Fibroblast of pulmonary artery (primary cell): ENCODE measurements around the gene ABCD1.

Source experiments
- DNase-seq: peaks from one replicate; pipeline ENCODE4 v3.0.0-alpha.2; 2010; ENCODE audit warnings: low read depth
- H3K4me3 ChIP-seq: replicated peaks from 2 replicates; pipeline ENCODE4 v1.5.1; 2011; ENCODE audit warnings: low read depth, mild to moderate bottlenecking, control low read depth, low read length, moderate library complexity
- TF ChIP-seq, protein P1 (sequence below): IDR thresholded peaks from 2 replicates; pipeline ENCODE4 v1.5.1; 2011; ENCODE audit warnings: mild to moderate bottlenecking, control low read depth, low read length, inconsistent platforms; ENCODE audit errors: missing control alignments

The ABCD1 gene

DNA sequence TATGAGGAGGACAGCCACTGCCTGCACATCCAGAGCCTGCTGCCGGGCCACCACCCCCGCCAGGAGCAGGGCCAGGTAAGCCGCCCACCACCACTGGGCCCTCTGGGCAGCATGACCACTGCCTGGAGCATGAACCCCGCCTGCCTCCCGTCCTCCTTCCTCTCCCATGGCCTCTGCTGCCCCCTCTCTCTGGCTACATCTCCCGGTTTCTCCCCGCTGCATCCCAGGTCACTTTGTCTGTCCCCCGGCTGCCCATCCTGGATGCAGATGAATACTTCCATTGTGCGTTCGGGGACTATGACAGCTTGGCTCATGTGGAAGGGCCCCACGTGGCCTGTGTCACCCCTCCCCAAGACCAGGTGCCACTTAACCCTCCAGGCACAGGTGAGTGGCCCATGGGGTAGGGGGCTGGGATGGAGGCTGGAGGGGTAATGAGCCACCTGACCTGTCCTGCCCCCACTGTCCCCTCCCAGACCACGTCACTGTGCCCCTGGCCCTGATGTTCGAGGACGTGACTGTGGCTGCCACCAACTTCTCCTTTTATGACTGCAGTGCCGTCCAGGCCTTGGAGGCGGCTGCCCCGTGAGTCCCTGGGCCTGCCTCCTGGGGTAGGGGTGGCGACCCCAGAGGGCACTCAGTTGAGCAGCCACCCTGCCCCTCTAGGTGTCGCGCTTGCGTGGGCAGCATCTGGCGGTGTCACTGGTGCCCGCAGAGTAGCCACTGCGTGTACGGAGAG is 45.4 kb downstream of the ABCD1 start:
- no peak overlapping the region for H3K4me3 ChIP-seq
- DNase-seq: no peak
- TF ChIP-seq, protein P1, sequence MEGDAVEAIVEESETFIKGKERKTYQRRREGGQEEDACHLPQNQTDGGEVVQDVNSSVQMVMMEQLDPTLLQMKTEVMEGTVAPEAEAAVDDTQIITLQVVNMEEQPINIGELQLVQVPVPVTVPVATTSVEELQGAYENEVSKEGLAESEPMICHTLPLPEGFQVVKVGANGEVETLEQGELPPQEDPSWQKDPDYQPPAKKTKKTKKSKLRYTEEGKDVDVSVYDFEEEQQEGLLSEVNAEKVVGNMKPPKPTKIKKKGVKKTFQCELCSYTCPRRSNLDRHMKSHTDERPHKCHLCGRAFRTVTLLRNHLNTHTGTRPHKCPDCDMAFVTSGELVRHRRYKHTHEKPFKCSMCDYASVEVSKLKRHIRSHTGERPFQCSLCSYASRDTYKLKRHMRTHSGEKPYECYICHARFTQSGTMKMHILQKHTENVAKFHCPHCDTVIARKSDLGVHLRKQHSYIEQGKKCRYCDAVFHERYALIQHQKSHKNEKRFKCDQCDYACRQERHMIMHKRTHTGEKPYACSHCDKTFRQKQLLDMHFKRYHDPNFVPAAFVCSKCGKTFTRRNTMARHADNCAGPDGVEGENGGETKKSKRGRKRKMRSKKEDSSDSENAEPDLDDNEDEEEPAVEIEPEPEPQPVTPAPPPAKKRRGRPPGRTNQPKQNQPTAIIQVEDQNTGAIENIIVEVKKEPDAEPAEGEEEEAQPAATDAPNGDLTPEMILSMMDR: no peak

DNA sequence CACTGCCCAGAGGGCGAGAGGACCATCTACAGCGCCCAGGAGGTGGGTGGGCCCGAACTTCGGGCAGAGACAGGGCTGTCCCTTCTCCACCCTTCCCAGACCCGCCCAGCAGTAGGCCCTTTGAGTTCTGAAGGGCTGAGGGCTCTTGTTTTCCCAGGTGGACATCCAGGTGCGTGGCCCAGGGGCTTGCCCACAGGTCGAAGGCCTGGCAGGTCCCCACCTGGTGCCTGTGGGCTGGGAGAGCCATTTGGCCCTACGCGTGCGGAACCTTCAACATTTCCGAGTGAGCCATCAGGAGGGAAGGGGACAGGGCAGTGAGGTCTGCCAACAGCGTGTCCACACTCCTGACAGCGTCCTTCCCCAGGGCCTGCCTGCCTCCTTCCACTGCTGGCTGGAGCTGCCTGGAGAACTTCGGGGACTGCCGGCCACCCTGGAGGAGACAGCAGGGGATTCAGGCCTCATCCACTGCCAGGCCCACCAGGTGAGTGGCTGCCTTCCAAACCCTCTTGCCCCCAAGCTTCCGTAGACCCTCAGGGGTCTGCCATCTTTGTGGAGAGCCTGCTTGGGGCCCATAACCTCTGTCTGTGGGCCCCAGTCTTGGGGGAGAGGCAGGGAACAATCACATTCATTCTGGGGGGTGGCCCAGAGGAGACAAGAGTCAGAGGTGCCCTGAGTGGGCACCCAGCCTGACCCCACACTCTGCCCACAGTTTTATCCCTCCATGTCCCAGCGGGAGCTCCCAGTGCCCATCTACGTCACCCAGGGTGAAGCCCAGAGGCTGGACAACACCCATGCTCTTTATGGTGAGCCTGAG is 46.2 kb downstream of the ABCD1 start:
- no peak for DNase-seq
- no peak overlapping the region for H3K4me3 ChIP-seq
- TF ChIP-seq, protein P1: no peak

DNA sequence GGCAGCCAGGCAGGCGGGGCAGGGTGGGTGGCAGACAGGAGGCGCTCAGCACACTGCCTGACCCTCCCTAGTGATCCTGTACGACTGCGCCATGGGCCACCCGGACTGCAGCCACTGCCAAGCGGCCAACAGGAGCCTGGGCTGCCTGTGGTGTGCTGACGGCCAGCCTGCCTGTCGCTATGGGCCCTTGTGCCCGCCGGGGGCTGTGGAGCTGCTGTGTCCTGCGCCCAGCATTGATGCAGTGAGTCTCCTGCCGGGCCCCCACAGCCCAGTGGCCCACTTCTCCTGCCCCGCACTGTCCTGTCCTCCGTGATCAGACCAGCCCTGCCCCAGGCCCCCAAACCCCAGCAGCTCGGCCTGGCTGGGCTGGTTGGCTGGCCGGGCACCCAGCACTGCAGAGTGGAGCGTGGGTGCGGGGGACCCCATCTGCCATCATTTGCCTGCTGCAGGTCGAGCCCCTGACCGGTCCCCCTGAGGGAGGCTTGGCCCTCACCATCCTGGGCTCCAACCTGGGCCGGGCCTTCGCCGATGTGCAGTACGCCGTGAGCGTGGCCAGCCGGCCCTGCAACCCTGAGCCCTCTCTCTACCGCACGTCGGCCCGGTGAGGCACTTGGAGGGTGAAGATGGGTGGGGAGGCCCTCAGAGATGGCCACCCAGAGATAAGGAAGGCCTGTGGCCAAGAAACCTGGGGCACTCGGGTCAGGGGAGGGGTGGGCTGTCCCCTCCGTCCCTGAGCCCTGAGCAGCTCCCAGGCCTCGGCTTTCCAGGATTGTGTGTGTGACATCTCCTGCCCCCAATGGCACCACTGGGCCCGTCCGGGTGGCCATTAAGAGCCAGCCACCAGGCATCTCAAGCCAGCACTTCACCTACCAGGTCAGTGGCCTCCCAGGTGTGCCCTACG is 47.0 kb downstream of the ABCD1 start:
- no peak for DNase-seq
- H3K4me3 ChIP-seq: no peak overlapping the region
- TF ChIP-seq, protein P1: no peak

DNA sequence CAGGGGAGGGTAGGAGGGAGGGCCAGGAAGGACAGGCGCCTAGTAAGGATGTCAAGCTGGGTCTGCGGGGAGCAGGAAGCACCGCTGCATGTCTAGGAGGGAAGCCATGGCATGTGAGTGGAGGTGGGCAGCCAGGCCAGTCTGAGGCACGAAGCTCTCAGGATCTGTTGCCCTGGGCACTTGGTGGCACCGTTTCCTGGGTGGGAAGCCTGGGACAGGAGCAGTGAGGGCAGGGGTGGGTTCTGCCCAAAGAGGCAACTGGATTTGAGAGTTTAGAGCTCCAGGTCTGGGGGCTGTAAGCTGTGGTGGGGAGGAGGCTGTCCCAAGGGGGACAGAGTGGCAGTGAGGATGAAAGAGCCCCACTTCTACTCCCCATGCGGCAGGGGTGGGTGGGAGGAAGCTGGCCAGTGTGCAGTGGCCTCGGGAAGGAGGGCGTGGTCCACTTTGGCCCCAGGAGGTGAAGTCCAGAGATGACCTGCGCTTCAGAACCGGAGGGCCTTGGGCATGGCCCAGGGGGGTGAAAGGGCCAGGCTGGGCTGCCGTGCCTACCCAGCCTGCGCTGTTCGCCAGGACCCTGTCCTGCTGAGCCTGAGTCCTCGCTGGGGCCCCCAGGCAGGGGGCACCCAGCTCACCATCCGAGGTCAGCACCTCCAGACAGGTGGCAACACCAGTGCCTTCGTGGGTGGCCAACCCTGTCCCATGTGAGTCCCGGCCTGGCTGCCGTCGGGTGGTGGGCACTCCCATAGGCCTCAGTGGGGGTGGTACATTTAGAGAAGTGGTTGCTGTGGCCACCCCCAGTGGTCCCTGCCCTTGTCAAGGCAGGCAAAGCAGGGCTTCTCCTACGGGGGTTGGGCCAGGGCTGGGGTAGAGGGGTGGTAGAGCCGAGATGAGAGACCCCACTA is 47.9 kb downstream of the ABCD1 start:
- TF ChIP-seq, protein P1: no peak
- DNase-seq: no peak
- no peak overlapping the region for H3K4me3 ChIP-seq

DNA sequence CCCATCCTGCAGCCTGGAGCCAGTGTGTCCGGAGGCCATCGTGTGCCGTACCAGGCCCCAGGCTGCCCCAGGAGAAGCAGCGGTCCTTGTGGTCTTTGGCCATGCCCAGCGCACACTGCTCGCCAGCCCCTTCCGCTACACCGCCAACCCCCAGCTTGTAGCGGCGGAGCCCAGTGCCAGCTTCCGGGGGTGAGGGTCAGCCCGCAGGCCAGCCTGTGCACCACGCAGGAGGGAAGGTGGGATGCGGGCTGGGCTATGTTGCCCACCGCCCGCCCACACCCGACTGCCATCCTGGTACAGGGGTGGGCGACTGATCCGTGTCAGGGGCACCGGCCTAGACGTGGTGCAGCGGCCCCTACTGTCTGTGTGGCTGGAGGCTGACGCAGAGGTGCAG is 48.6 kb downstream of the ABCD1 start:
- TF ChIP-seq, protein P1: no peak
- no peak for DNase-seq

More for the DNA sequence above, 48.6 kb downstream of the ABCD1 start:
- H3K4me3 ChIP-seq: no peak overlapping the region
